Trophoblast cell (in vitro differentiated cells and primary cell): ENCODE data around the gene SAPCD2.
A peak's percentile ranks its signal among the peaks of the same experiment; 100 is the strongest.

Experiments used
- DNase-seq, 2 donors: peaks; one replicate each; pipeline ENCODE4 v3.0.0-alpha.2; 2016
- H2AFZ ChIP-seq: 2 replicates; pipeline ENCODE4 v1.6.1; 2013; ENCODE audit warnings: low read length, moderate library complexity, mild to moderate bottlenecking; ENCODE audit not compliant: insufficient read depth, poor library complexity
- H2AK5ac ChIP-seq: 2 replicates; pipeline ENCODE4 v1.6.1; 2013; ENCODE audit warnings: mild to moderate bottlenecking, low read length
- H2BK120ac ChIP-seq: 2 replicates; pipeline ENCODE4 v1.6.1; 2013; ENCODE audit warnings: low read length, mild to moderate bottlenecking, moderate library complexity; ENCODE audit not compliant: insufficient read depth, poor library complexity
- H2BK12ac ChIP-seq: 2 replicates; pipeline ENCODE4 v1.6.1; 2013; ENCODE audit warnings: mild to moderate bottlenecking, low read length, moderate library complexity
- H2BK5ac ChIP-seq: 2 replicates; pipeline ENCODE4 v1.6.1; 2013; ENCODE audit warnings: low read length, low read depth, moderate library complexity, mild to moderate bottlenecking; ENCODE audit not compliant: poor library complexity
- H3K14ac ChIP-seq: 2 replicates; pipeline ENCODE4 v1.6.1; 2013; ENCODE audit warnings: mild to moderate bottlenecking, low read length
- H3K18ac ChIP-seq: 2 replicates; pipeline ENCODE4 v1.6.1; 2013; ENCODE audit warnings: mild to moderate bottlenecking, low read length
- H3K23ac ChIP-seq: 2 replicates; pipeline ENCODE4 v1.6.1; 2013; ENCODE audit warnings: low read length
- H3K27ac ChIP-seq: 2 replicates; pipeline ENCODE4 v1.5.1; 2013; ENCODE audit warnings: low read depth, mild to moderate bottlenecking, inconsistent platforms, low read length, moderate library complexity
- H3K27me3 ChIP-seq: 2 replicates; pipeline ENCODE4 v1.6.1; 2013; ENCODE audit warnings: inconsistent platforms, mild to moderate bottlenecking, low read length, moderate library complexity; ENCODE audit not compliant: insufficient read depth
- H3K36me3 ChIP-seq, 2 experiments: 1 replicate in 1 of 2; 2 replicates in 1 of 2; pipeline ENCODE4 v1.6.1; 2013; ENCODE audit warnings: low read length in 2 of 2, mild to moderate bottlenecking in 2 of 2, moderate library complexity in 1 of 2; ENCODE audit not compliant: insufficient read depth in 2 of 2, control insufficient read depth in 1 of 2
- H3K4ac ChIP-seq: 2 replicates; pipeline ENCODE4 v1.6.1; 2013; ENCODE audit warnings: low read depth, mild to moderate bottlenecking, low read length, moderate library complexity
- H3K4me1 ChIP-seq, 2 experiments: 1 replicate in 1 of 2; 2 replicates in 1 of 2; pipeline ENCODE4 v1.6.1; 2013; ENCODE audit warnings: low read length in 2 of 2, mild to moderate bottlenecking in 2 of 2, moderate library complexity in 1 of 2; ENCODE audit not compliant: insufficient read depth in 2 of 2, control insufficient read depth in 1 of 2
- H3K4me2 ChIP-seq: 2 replicates; pipeline ENCODE4 v1.6.1; 2013; ENCODE audit warnings: inconsistent platforms, mild to moderate bottlenecking, low read length, moderate library complexity
- H3K4me3 ChIP-seq: 2 replicates; pipeline ENCODE4 v1.5.1; 2013; ENCODE audit warnings: mild to moderate bottlenecking, low read depth, low read length, inconsistent platforms
- H3K79me1 ChIP-seq: one replicate; pipeline ENCODE4 v1.6.1; 2013; ENCODE audit warnings: low read length
- H3K79me2 ChIP-seq: 2 replicates; pipeline ENCODE4 v1.6.1; 2013; ENCODE audit warnings: low read length, mild to moderate bottlenecking; ENCODE audit not compliant: control insufficient read depth, insufficient read depth, poor library complexity
- H3K9ac ChIP-seq: 2 replicates; pipeline ENCODE4 v1.6.1; 2013; ENCODE audit warnings: mild to moderate bottlenecking, low read length
- H3K9me3 ChIP-seq: 2 replicates; pipeline ENCODE4 v1.6.1; 2013; ENCODE audit warnings: low read depth, mild to moderate bottlenecking, control low read depth, inconsistent platforms, low read length; ENCODE audit not compliant: insufficient read depth
- H4K12ac ChIP-seq: 2 replicates; pipeline ENCODE4 v1.6.1; 2013; ENCODE audit warnings: low read depth, mild to moderate bottlenecking, low read length, moderate library complexity
- H4K8ac ChIP-seq: 2 replicates; pipeline ENCODE4 v1.6.1; 2013; ENCODE audit warnings: low read depth, mild to moderate bottlenecking, low read length, moderate library complexity
- H4K91ac ChIP-seq: one replicate; pipeline ENCODE4 v1.6.1; 2013; ENCODE audit warnings: low read depth, mild to moderate bottlenecking, low read length, moderate library complexity
- WGBS: extraction: QIAGEN DNeasy Blood & Tissue Kit; methylation state at CpG from one replicate; pipeline ENCODE4 v1.1.7; 2013; ENCODE audit warnings: missing lambda C conversion rate; ENCODE audit not compliant: insufficient read length, insufficient coverage; ENCODE audit errors: extremely low coverage; 5-methylcytosine and 5-hydroxymethylcytosine counted together

SAPCD2 gene

GRCh38 chr9:137037483-137037882, 32.9 kb downstream of the SAPCD2 start:
- Histone ChIP-seq H3K79me2 (no peaks in the 10 kb centered on the region), H3K4me2 (no peak overlapping the region), H3K14ac (no peak overlapping the region), H3K23ac (no peak overlapping the region), H3K36me3 (no peaks in the 10 kb centered on the region), H2BK120ac (no peak overlapping the region), H3K27me3 (no peaks in the 10 kb centered on the region), H3K4me3 (no peak overlapping the region), H2BK5ac (no peak overlapping the region), H2BK12ac (no peak overlapping the region), H2AFZ (no peak overlapping the region), H3K4me1 (no peaks in the 10 kb centered on the region), H4K8ac (no peak overlapping the region), H3K27ac (no peak overlapping the region), H3K79me1 (no peaks in the 10 kb centered on the region), H4K12ac (no peak overlapping the region), H3K4ac (no peak overlapping the region), H3K9ac (no peak overlapping the region), H3K18ac (no peak overlapping the region), H3K9me3 (peaks cover 5% of the 10 kb centered on the region), H2AK5ac (no peak overlapping the region), H4K91ac (no peak overlapping the region)
- no CpG with 5 or more reads among the region's 10 CpGs for WGBS
- no peak for DNase-seq

- Histone ChIP-seq H3K4me3 (peak overlapping the region; percentile 43), H3K18ac (no peak overlapping the region), H4K8ac (no peak overlapping the region), H4K12ac (no peak overlapping the region), H2AK5ac (no peak overlapping the region), H3K4me1 (no peaks in the 10 kb centered on the region), H3K36me3 (no peaks in the 10 kb centered on the region), H3K79me1 (no peaks in the 10 kb centered on the region), H3K4me2 (no peak overlapping the region), H2BK12ac (no peak overlapping the region), H3K14ac (no peak overlapping the region), H3K9me3 (peaks cover 5% of the 10 kb centered on the region), H3K23ac (no peak overlapping the region), H3K27ac (no peak overlapping the region), H2AFZ (no peak overlapping the region), H3K79me2 (no peaks in the 10 kb centered on the region), H3K27me3 (no peaks in the 10 kb centered on the region), H3K4ac (no peak overlapping the region), H2BK120ac (no peak overlapping the region), H4K91ac (no peak overlapping the region), H2BK5ac (no peak overlapping the region), H3K9ac (no peak overlapping the region)
- WGBS = no CpG with 5 or more reads among the region's 13 CpGs
- no peak for DNase-seq
Observed at GRCh38 chr9:137037035-137037434, 33.3 kb downstream of the SAPCD2 start.

GRCh38 chr9:137035937-137036336, 34.4 kb downstream of the SAPCD2 start:
- Histone ChIP-seq H3K9ac (no peak overlapping the region), H3K79me1 (no peaks in the 10 kb centered on the region), H2AFZ (no peak overlapping the region), H3K4me3 (no peak overlapping the region), H2AK5ac (no peak overlapping the region), H2BK12ac (no peak overlapping the region), H3K9me3 (peaks cover 3% of the 10 kb centered on the region), H2BK5ac (no peak overlapping the region), H3K4me1 (no peaks in the 10 kb centered on the region), H4K8ac (no peak overlapping the region), H3K27me3 (no peaks in the 10 kb centered on the region), H4K91ac (no peak overlapping the region), H3K4me2 (no peak overlapping the region), H3K4ac (no peak overlapping the region), H4K12ac (no peak overlapping the region), H3K14ac (no peak overlapping the region), H3K18ac (no peak overlapping the region), H3K36me3 (no peaks in the 10 kb centered on the region), H3K79me2 (no peaks in the 10 kb centered on the region), H3K23ac (no peak overlapping the region), H3K27ac (no peak overlapping the region), H2BK120ac (no peak overlapping the region)
- no peak for DNase-seq
- no CpG with 5 or more reads among the region's 8 CpGs for WGBS

GRCh38 chr9:137035507-137035834, 34.9 kb downstream of the SAPCD2 start:
- no peak overlapping the region for H2BK5ac ChIP-seq
- no peak overlapping the region for H3K14ac ChIP-seq
- DNase-seq = no peak
- H3K27me3 ChIP-seq = no peaks in the 10 kb centered on the region
- no peak overlapping the region for H3K9ac ChIP-seq
- H3K4me3 ChIP-seq = no peak overlapping the region
- no peaks in the 10 kb centered on the region for H3K36me3 ChIP-seq
- H3K27ac ChIP-seq = no peak overlapping the region
- H3K4ac ChIP-seq = no peak overlapping the region
- H2BK120ac ChIP-seq = no peak overlapping the region
- no peak overlapping the region for H4K91ac ChIP-seq
- no peaks in the 10 kb centered on the region for H3K79me1 ChIP-seq
- no peak overlapping the region for H4K12ac ChIP-seq
- H3K4me2 ChIP-seq = no peak overlapping the region
- no peak overlapping the region for H2AFZ ChIP-seq
- H2AK5ac ChIP-seq = no peak overlapping the region
- H3K79me2 ChIP-seq = no peaks in the 10 kb centered on the region
- H3K9me3 ChIP-seq = peaks cover 3% of the 10 kb centered on the region
- H4K8ac ChIP-seq = no peak overlapping the region
- no CpG with 5 or more reads among the region's 9 CpGs for whole genome bisulfite sequencing
- H2BK12ac ChIP-seq = no peak overlapping the region
- H3K18ac ChIP-seq = no peak overlapping the region
- no peak overlapping the region for H3K23ac ChIP-seq
- no peaks in the 10 kb centered on the region for H3K4me1 ChIP-seq
